ENCODE data around the gene MPND. TPM values are rescaled to one million over a fixed set of nuclear protein-coding genes. Genes with fewer than 3 reads are reported as not detected.
A peak's percentile ranks its signal among the peaks of the same experiment; 100 is the strongest.

Gene MPND
- total RNA-seq, 2 donors from 2014 or later, result 18.4 to 22.0 TPM

DNA sequence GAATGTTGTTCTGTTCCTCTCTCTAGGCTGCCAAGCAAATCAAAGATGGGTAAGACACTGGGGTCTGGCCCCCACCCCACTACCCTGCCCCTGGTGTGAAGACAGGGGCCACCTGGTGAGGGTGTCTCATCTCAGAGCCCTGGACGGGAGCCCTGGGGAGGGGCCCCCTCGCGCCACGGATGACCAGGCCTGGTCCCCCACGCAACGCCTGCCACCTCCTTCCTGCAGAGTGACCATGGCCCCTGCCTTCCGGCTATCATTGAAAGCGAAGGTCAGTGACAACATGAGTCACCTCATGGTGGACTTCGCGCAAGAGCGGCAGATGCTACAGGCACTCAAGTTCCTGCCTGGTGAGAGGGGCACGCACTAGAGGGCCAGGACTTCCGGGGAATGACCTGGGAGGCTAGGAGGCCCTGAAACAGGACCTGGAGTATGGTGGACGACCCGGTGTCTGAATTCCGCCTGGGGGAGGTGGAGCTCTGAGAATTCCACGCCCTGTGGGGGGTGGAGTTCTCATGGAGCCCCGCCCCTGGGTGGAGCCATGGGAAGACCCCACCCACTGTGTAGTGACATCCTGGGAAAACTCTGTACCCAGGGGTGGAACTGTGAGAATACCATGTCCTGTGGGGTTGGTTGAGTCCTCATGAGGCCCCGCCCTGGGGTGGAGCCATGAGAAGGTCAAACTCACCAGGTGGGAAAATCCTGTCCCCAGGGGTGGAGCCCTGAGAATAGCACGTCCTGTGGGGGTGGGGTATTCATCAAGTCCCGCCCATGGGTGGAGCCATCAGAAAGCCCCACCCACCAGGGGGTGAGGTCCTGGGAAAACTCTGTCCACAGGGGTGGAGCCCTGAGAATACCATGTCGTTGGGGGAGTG, 32.9 kb upstream of the MPND start:
- no peaks in the 10 kb centered on the region for H3K9me3 Mint-ChIP-seq
- no peak overlapping the region for H3K27ac Mint-ChIP-seq
- H3K36me3 Mint-ChIP-seq, result peaks cover 0 to 10% of the 10 kb centered on the region in 2 donors
- ATAC-seq (peak; percentile 28 to 57), DNase-seq (ENCODE audit: low spot score in 2 of 2) (peak in 1 of 2 donors; percentile 43)

GRCh38 chr19:4313847-4314490, 29.4 kb upstream of the MPND start:
- Mint-ChIP-seq H3K9me3 (peaks cover 0 to 5% of the 10 kb centered on the region in 2 donors), H3K27ac (no peak overlapping the region), H3K36me3 (peaks cover 0 to 20% of the 10 kb centered on the region in 2 donors)
- DNase-seq (ENCODE audit: low spot score in 2 of 2) (no peak), ATAC-seq (no peak)

DNA sequence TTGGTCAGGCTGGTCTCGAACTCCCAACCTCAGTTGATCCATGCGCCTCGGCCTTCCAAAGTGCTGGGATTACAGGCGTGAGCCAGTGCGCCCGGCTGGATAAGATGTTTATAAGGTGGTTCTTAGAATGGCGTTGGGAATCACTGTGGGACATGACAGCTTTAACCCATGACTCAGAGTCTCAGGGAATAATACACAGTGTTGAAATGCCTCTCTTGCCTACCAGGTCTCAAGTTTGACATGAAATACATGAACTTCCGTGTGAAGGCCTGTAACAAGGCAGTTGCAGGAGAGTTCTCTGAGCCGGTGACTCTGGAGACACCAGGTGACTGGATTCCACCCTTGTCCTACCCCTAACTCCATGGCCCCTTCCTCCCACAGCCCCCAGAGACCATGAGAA, 26.4 kb upstream of the MPND start:
- Mint-ChIP-seq H3K9me3 (peaks cover 0 to 24% of the 10 kb centered on the region in 2 donors), H3K27ac (no peak overlapping the region), H3K36me3 (peaks cover 0 to 28% of the 10 kb centered on the region in 2 donors)
- DNase-seq (ENCODE audit: low spot score in 2 of 2), result no peak
- no peak for ATAC-seq

GRCh38 chr19:4318460-4318859, 24.9 kb upstream of the MPND start:
- peak overlapping the region in 1 of 2 donors; percentile 56 for H3K27ac Mint-ChIP-seq
- H3K36me3 Mint-ChIP-seq, result peaks cover 0 to 27% of the 10 kb centered on the region in 2 donors
- peaks cover 0 to 24% of the 10 kb centered on the region in 2 donors for H3K9me3 Mint-ChIP-seq
- no peak for DNase-seq (ENCODE audit: low spot score in 2 of 2)
- no peak for ATAC-seq

DNA sequence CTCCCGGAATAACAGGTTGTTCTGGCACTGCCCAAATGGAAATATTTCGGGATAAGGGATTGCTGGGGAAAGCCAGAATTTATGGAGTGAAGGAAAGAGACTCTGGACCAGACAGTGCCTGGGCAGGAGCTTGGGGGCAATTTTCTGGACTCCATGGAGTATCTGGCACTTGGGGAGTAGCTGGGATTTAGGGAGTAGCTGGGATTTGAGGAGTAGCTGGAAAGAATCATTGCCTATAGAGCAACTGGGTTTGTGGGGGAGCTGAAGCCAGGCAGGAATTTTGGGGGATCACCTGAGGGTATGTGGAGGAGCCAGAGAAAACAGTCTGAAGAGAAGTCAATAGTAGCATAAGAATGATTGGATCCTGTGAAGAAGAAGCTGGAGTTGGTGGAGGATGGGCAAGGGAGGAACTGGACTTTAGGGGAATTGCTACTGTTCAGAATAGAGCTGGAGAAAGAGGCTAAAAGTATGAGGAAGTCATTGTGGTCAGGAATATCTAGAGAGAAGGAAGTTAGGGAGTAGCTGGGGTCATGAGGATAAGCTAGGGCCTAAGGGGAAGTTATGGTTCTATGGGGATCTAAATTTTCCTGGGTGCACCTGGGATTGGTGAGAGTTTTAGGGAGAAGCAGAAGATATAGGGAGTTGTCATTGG, 24.2 kb upstream of the MPND start:
- H3K36me3 Mint-ChIP-seq, result peaks cover 0 to 27% of the 10 kb centered on the region in 2 donors
- no peak for DNase-seq (ENCODE audit: low spot score in 2 of 2)
- ATAC-seq, result no peak
- peaks cover 0 to 24% of the 10 kb centered on the region in 2 donors for H3K9me3 Mint-ChIP-seq
- peak overlapping the region; percentile 2 to 13 for H3K27ac Mint-ChIP-seq

DNA sequence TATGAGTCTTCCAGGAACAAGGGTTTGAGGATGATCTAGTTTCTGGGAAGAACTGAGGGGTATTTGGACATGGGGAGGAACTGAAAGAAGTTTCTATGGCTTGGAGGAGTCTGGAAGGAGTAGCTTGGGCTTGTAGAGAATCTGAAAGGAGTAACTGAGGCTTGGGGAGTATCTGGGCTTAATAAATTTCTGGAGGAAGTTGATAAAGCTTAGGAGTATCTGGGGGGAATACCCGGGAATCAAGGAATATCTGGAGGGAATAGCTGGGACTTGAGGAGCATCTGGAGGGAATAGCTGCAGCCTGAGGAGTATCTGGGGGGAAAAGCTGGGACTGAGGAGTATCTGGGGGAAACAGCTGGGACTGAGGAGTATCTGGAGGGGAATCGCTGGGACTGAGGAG, 22.9 kb upstream of the MPND start:
- H3K27ac Mint-ChIP-seq, result no peak overlapping the region

DNA sequence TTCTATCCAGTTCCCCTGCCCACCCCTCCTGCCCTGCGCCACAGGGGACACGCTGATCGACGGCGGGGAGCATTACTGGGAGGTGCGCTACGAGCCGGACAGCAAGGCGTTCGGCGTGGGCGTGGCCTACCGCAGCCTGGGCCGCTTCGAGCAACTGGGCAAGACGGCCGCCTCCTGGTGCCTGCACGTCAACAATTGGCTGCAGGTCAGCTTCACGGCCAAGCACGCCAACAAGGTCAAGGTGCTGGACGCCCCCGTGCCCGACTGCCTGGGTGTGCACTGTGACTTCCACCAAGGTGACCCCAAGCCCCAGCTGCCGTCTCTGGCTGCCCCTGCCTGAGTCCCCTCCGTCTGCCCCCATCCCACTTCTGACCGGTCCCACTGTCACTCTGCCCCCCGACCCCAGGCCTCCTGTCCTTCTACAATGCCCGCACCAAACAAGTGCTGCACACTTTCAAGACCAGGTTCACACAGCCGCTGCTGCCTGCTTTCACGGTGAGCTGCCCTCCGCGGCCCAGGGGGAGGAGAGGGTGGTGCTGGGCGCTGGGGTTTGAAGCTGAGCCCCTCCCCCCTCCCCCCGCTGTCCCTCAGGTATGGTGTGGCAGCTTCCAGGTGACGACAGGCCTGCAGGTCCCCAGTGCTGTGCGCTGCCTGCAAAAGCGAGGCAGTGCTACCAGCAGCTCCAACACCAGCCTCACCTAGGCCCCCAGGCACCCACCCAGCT, 20.3 kb upstream of the MPND start:
- peaks cover 0 to 26% of the 10 kb centered on the region in 2 donors for H3K36me3 Mint-ChIP-seq
- no peak for ATAC-seq
- DNase-seq (ENCODE audit: low spot score in 2 of 2), result no peak
- H3K9me3 Mint-ChIP-seq, result peaks cover 0 to 24% of the 10 kb centered on the region in 2 donors
- H3K27ac Mint-ChIP-seq, result no peak overlapping the region

More for the DNA sequence above, 22.9 kb upstream of the MPND start:
- DNase-seq (ENCODE audit: low spot score in 2 of 2), result no peak
- ATAC-seq, result no peak
- peaks cover 0 to 24% of the 10 kb centered on the region in 2 donors for H3K9me3 Mint-ChIP-seq
- H3K36me3 Mint-ChIP-seq, result peaks cover 0 to 27% of the 10 kb centered on the region in 2 donors

DNA sequence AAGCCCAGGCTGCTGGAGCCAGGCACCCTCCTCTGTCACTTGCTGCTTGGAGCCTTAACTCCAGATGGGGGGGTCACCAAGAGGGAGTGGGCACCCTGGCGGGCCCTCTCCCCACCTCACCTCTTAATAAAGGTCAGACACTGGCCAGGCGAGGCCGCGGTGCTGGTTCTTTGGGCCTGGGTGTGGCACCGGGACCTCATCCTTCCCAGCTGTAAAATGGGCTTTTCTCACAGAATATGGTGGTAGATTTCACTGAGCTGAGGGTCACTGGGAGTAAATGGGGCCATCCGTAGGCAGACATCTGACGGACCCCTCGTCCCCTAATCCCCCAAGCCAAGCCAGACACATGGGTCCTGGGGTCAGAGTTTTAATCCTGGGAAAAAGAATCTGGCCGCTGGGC, 19.7 kb upstream of the MPND start:
- H3K9me3 Mint-ChIP-seq, result peaks cover 0 to 21% of the 10 kb centered on the region in 2 donors
- H3K27ac Mint-ChIP-seq, result peak overlapping the region in 1 of 2 donors; percentile 67
- no peak for ATAC-seq
- no peak for DNase-seq (ENCODE audit: low spot score in 2 of 2)
- peaks cover 0 to 20% of the 10 kb centered on the region in 2 donors for H3K36me3 Mint-ChIP-seq

- peaks cover 0 to 16% of the 10 kb centered on the region in 2 donors for H3K9me3 Mint-ChIP-seq
- H3K36me3 Mint-ChIP-seq, result peaks cover 0 to 17% of the 10 kb centered on the region in 2 donors
- no peak overlapping the region for H3K27ac Mint-ChIP-seq
- ATAC-seq (no peak), DNase-seq (ENCODE audit: low spot score in 2 of 2) (no peak)
Observed at GRCh38 chr19:4324228-4324627, 19.1 kb upstream of the MPND start.

GRCh38 chr19:4326215-4326836, 17.0 kb upstream of the MPND start:
- ATAC-seq (no peak), DNase-seq (ENCODE audit: low spot score in 2 of 2) (no peak)
- Mint-ChIP-seq H3K9me3 (no peaks in the 10 kb centered on the region), H3K27ac (peak overlapping the region in 1 of 2 donors; percentile 68), H3K36me3 (peaks cover 0 to 12% of the 10 kb centered on the region in 2 donors)

GRCh38 chr19:4326837-4327251, 16.5 kb upstream of the MPND start:
- Mint-ChIP-seq H3K36me3 (peaks cover 0 to 12% of the 10 kb centered on the region in 2 donors), H3K27ac (no peak overlapping the region), H3K9me3 (no peaks in the 10 kb centered on the region)
- DNase-seq (ENCODE audit: low spot score in 2 of 2) (no peak), ATAC-seq (no peak)

GRCh38 chr19:4327252-4327876, 16.0 kb upstream of the MPND start:
- ATAC-seq (peak; percentile 31 to 63), DNase-seq (ENCODE audit: low spot score in 2 of 2) (peak; percentile 77 to 91)
- peaks cover 0 to 12% of the 10 kb centered on the region in 2 donors for H3K36me3 Mint-ChIP-seq
- peak overlapping the region; percentile 73 to 87 for H3K27ac Mint-ChIP-seq
- no peaks in the 10 kb centered on the region for H3K9me3 Mint-ChIP-seq

DNA sequence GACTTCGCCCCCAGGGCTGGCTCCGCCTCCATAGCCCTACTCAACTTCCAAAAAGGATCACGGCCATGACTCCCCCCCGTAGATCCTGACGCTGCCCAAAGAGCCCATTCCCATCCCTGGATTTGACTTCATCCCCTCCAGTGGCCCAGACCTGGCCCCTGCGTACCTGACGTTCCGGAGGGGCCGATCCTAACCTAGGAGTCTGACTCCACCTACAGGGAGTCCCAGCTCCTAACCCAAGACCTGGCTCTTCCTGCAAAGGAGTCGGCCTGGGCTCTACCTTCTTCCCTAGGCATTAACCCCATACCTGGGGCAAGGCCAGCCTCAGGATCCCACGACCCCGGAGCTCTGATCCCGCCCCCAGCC, 15.5 kb upstream of the MPND start:
- Mint-ChIP-seq H3K36me3 (peaks cover 0 to 12% of the 10 kb centered on the region in 2 donors), H3K9me3 (no peaks in the 10 kb centered on the region), H3K27ac (peak overlapping the region; percentile 73 to 87)
- ATAC-seq (peak; percentile 20 to 30), DNase-seq (ENCODE audit: low spot score in 2 of 2) (no peak)

DNA sequence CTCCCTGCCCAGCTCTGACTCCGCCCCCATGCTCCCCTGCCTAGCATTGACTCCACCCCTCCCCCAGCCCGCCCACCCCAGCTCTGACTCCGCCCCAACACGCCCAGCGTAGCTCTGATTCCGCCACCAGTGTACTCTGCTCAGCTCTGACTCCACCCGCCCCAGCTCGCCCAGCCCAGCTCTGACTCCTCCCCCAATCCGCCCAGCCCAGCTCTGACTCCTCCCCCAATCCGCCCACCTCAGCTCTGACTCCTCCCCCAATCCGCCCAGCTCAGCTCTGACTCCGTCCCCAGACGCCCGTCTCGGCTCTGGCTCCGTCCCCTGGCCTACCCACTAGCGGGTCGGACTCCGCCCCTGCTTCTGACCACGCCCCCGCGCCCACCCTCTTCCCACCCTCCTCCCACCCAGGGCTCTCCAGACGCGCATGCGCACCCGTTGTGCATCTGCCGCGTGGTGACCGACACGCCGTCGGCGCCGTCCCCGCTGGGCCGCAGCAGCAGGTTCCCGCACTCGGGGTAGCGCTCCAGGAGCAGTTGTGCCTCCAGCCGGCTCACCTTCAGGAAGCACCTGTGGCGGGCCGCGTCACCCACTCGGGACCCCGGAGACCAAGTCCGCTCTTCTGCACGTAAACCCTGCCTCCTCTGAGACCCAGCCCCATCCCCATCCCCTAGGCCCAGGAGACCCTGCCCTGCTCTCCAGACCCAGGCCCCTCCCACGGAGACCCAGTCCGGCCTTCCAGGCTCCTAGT, 14.9 kb upstream of the MPND start:
- Mint-ChIP-seq H3K9me3 (no peaks in the 10 kb centered on the region), H3K27ac (peak overlapping the region; percentile 87 to 94), H3K36me3 (peaks cover 0 to 12% of the 10 kb centered on the region in 2 donors)
- DNase-seq (ENCODE audit: low spot score in 2 of 2) (peak; percentile 96), ATAC-seq (peak; percentile 84 to 91)

Data from activated naive CD4-positive, alpha-beta T cell treated with anti-CD3 and anti-CD28 coated beads, Interleukin-2, amount 50 U/mL, for 72 hours (primary cell).